Measurements from ENCODE around the gene NXPH2.
"Not testable (repeated sequence)": the region's sequence is repeated elsewhere in the genome, so short reads cannot be mapped to it uniquely, and the experiment has no call there.

Gene NXPH2

DNA sequence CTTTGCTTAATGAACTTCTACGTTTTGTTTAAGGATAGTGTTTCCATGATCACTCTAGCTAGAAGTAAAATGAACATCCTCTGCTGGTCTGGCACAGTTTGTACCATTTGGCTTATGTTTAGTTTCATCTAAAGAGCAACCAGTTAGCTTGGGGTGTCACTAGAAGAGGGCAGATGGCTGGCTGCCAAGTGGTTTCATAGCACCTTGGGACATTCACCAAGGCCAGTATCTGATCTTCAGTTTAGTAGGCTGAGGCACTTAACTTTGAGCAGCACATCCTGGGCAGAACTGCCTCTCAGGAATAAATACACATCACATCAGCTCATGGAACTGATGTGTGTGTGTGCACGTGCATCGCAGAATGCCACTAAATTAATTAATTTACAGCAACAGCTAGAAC is 68.4 kb downstream of the NXPH2 start:
- no peak for DNase-seq (ENCODE audit: low read depth in 2 of 2)

DNA sequence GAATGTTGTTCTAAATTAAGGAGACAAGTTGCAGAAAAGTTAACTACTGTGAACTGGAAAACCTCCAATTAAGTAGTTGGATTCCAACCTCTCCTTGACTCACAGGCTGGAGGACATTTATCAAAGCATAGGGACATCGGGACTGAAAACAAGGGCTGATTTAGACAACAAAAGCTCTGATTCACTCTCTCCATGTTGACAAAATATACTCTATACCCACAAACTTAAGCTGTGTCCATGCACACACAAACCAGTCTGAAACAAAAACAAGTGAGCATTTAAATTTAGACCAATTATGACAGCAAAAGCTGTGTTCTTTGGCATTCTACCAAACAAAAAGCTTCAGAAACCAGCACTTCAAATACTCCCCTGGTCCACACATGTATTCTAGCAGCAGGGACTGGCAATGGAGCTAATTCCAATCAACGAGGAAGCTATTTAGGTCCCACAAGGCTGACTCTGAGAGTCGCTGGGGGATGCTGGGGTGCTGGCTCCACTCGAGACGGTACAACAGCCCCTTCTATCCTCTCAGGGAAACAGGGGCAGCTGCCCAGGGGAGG is 71.4 kb downstream of the NXPH2 start:
- DNase-seq (ENCODE audit: low read depth in 2 of 2), result no peak

DNA sequence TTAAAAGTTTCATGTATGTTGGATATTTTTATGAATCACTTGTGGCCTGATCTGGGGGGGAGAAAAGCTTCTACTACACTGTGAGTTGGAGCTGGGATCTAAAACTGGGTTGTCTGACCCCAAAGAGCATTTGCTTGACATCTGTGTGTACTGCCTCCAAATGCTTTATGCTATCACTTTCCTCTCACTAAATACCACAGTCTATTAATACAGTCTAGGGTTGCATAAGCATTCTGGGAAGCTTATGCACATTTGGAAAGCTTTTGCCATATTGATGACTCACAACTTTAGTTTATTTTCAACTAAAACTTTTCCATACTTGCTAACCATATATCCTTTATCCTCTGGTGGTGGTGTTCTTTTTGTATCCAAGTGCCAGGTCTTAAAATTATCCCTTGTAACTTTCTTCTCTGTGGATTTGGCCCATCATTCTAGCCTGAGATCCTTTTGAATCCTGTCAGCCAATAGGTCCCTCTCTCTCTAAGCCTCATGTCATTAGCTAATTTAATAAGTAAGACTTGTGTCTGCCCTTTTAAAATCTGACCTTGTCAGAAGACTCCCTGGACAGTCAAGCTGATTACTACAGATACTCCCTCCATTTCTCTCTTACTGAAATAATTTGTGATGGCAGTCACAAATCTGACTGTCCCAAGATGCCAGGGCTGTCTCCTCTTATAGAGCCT is 72.7 kb downstream of the NXPH2 start:
- no peak for DNase-seq (ENCODE audit: low read depth in 2 of 2)

DNA sequence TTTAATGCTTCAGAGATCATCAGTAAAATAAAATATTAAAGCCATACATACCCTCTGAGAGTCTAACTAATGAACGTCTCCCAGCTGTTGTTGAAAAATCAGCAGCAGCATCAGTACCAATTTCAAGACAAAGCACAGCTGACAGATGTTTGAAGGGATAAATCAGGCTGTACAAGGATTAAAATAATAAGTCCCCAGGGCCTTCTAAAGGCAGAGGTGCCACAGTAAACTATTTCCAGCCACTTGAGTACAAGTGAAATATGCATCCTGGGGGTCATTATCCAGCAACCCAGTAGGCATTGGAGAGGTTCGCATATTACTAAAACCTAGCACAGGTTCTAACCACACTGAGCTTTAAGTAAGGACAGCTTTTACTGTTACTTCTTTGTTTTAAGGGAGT is 76.9 kb downstream of the NXPH2 start:
- no peak for DNase-seq (ENCODE audit: low read depth in 2 of 2)

DNA sequence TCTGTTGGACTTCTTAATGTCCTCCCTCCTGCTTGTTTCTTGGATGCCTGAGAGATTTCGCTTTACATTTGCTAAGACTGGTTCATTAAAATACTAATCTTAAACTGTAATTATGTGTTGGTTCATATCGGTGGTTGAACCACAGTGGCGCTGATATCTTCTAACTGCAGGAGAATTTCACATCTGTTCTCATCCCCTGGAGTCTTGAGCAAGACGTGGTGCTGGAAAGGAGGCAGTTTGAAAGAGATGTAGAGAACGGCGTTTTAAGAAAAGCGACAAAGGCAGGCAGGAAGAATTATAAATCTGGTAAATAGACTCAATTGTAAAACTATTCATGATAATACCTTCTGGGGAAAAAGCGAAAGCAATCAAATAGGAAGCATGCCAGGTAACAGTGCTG is 79.5 kb downstream of the NXPH2 start:
- no peak for DNase-seq (ENCODE audit: low read depth in 2 of 2)

DNA sequence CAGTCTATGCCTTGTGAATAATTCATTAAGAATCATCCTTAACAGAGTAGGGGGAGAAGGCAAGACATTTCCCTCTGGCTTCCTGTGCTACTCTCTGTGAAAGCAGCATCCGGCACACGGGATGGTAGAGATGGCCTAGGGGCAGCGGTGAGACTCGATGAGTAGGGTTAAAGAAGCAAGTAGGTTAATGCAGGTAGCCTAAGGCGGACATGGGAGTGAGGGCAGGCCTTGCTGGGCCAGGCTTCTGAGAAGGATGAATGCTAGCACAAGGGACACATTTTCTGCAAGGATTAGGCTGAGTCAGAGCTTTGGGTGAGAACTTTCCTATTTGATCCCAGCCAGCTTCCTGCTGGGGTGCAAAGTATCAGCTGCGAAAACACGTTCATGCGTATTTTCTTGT is 80.8 kb downstream of the NXPH2 start:
- DNase-seq (ENCODE audit: low read depth in 2 of 2), result no peak

DNA sequence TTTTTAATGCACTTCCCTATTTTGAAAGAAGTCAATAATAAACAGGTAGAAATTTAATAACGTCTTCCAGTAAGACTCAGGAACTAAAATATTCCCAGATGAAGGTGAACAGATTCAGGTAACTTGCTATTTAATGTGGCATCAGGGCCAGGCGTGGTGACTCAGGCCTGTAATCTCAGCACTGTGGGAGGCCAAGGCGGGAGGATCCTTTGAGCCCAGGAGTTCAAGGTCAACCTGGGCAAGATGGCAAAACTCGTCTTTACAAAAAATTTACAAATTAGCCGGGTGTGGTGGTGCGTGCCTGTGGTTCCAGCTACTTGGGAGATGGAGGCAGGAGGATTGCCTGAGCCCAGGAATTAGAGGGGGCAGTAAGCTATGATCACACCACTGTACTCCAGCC is 81.8 kb downstream of the NXPH2 start:
- no peak for DNase-seq (ENCODE audit: low read depth in 2 of 2)

DNA sequence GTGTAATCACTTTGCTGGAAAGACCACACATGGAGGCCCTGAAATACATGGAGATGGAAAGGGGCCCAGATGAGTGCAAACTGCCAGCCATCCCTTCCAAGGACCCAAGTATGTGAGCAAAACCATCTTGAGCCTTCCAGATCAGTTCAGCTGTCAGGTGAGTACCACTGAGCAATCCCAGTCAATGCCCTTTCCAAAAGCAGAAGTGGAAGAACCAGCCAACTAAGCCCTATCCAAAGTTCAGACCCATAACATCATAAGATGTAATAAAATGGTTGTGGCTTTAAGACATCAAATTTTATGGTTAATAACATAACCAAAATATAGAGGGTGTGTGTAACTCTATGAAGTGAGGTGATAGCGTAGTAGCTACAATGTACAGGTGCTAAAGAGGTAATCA is 88.5 kb downstream of the NXPH2 start:
- no peak for DNase-seq (ENCODE audit: low read depth in 2 of 2)

DNA sequence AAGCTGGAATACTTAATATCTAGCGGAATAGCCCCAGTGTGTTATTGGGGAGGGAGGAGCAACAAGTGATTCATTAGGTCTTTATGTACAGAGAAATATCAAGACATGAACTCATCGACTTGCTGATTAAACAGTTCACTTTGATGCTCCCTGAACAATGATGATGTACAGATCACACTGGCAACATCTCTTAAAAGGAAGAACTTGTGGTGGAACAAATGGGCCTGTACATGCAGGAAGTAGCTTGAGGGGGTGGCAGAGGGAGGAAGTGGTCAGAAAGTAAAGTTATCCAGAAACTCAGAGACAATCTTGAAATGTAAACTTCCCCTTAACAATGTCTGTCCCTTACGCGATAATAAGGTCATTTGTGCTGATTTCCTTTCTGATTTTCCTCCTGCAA is 90.5 kb downstream of the NXPH2 start:
- no peak for DNase-seq (ENCODE audit: low read depth in 2 of 2)

DNA sequence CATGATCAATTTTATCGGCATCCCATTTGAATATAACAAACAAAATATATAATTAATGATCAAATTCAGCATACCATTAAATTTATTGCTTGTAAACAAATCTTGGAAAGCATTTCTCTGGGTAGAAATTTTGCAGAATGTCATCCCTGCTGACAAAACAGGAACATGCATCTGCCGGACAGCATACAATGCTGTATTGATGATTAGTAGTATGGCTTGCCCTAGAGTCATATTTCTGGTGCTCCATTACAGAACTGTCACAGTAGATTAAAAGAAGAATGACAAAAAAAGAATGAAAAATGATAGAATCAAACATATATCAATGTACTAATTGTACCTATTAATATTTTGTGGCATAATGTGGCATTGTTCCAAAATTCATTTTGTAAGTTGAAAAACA is 98.0 kb downstream of the NXPH2 start:
- DNase-seq (ENCODE audit: low read depth in 2 of 2), result no peak

DNA sequence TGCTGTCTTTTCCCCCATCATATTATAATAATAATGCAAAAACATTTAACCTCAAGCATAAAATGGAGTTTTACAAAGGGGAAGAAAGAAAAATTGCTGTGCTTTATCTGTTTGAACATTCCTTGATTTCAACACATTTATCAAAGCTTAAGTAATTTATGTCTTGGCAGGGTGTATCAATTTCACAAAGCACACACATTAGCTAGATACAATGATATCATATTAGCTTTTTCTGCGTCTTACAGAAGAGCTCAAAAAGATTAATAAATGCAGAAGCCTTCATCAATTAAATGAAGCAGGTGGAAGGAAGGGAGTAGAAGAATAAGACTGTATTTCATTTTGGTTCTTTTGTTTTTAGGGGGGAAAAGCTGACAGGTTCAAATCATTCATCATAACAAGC is 103.0 kb downstream of the NXPH2 start:
- no peak for DNase-seq (ENCODE audit: low read depth in 2 of 2)

DNA sequence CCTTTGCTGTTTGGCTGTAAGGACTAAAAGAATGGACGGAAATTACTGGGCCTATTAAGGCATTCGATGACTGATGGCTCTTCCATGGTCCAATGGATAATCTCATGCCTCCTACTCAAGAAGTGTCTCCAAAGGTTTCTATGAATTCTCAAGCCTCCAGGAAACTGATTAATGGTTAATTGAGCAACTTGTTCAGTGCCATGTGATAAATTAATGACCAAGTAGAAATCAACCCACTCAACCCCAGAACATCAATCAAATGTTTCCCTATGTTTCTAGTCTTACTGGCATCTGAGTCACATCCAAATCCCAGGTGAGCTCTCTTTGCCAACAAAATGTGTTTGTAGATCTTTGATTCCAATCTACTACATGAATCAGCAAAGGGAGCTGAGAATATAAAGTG is 103.6 kb downstream of the NXPH2 start:
- DNase-seq (ENCODE audit: low read depth in 2 of 2), result no peak

DNA sequence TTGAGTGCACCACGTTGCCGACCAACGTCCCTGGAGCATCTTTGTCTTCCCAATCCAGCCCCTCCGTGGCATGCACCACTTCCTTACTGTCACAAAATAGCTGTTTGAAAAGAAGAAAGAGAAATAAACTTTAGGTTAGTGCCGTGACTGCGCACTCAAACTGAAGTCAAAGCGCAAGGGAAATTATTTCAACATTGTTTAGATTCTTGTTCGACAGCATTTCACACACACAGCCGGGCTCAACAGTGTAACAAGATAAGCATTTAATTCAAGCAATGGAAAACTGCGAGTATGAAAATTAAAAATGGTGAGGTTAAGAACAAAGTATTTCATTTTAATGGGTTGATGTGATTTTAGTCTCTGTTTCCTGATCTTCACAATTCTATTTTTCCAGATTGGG is 108.6 kb downstream of the NXPH2 start:
- DNase-seq (ENCODE audit: low read depth in 2 of 2), result no peak

DNA sequence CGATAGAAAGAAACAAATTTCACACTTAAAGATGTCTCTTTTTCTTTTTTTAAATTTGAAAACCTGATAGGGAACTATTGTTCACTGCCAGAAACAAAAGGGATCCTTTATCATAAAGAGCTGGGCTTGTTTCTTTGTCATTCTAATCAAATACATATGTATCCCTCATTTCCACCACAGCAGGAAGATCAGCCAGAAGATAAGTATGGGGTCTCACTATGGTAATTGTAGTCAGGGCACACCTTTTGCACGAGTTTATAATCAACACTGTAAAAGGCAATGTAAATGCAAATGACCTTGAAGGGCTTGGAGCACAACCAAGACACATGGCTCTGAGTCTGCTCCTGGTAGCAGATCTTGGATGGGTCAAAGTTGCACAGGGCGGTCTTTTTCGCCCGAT is 109.5 kb downstream of the NXPH2 start:
- DNase-seq (ENCODE audit: low read depth in 2 of 2), result no peak

DNA sequence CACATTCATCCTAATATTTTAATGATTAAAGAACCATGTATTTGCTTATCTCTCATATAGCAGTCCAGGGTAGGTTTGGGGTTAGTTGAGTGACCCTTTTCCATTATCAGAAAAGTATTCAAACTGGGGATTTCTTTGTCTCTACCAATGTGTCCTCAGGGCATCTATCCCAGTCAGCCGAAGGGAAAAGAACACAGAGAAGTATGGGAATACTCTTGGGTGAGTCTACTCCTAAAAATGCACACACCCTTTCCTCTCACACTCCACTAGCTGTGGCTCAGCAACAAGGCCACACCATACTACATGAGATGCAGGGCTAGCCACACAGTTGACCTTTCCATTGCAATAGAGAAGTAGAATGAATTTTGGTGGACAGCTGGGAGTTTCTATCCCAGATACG is 114.3 kb downstream of the NXPH2 start:
- no peak for DNase-seq (ENCODE audit: low read depth in 2 of 2)

DNA sequence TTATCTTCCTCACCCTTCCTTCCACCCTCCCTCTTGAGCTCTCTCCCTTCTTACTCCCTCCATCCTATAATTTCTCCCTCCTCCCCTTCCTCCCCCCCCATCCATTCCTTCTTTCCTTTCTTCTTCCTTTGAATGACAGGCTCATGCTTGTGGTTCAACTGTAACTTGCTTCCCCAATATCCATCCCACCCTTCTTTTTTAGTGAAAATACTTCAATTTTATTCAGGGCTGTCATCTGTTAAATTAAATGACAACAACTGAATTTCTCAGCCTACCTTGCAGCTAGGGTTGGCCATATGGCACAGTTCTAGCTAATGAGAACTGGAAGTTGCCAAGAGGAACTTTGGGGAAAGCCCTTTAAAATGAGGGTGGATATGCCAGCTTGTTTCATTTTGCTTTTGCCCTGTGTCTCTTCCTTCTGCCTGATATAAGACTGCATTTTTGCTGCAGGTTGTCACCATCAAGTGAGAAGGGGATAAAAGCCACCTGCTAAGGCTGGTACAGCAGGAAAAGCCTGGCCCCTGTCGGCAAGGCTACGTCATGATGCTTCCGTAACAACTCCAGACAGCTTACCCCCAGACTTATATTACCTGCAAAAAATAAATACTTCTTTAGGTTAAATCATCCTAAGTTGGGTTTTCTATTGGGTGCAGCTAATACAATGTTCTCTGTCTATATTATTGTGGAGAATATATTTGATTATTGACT is 121.8 kb downstream of the NXPH2 start:
- DNase-seq (ENCODE audit: low read depth in 2 of 2), result no peak

DNA sequence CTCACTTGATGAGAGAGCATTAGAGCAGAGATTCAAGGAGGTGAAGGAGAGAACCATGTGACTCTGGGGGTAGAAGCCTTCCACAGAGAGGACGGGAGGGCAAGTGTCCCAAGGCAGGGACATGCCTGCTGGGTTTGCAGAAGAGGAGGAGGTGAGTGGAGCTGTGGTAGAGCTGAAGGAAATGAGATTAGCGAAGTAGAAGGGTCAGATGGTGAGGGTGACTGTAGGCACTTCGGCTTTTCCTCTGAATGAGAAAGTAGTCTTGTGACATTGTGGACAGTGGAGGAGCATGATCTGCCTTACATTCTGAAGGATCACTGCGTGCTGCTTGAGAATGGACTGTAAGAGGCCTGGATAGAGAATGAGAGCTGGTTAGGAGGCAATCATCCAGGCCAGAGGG is 126.0 kb downstream of the NXPH2 start:
- no peak for DNase-seq (ENCODE audit: low read depth in 2 of 2)

DNA sequence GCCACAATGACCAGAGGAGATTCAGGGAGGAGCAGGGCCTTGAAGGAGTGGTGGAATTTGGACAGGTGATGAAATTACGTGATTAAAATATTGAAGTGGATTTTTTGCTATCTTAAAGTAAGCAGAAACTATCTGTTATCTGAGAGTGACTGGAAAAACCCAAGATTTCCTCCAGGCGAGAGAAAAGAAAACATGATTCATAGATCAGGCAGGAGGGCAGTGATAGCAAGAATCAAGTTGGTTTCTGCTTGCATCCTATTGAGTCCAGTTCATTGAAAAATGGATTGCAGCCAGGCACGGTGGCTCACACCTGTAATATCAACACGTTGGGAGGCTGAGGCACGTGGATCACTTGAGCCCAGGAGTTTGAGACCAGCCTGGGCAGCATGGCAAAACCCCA is 127.8 kb downstream of the NXPH2 start:
- no peak for DNase-seq (ENCODE audit: low read depth in 2 of 2)

DNA sequence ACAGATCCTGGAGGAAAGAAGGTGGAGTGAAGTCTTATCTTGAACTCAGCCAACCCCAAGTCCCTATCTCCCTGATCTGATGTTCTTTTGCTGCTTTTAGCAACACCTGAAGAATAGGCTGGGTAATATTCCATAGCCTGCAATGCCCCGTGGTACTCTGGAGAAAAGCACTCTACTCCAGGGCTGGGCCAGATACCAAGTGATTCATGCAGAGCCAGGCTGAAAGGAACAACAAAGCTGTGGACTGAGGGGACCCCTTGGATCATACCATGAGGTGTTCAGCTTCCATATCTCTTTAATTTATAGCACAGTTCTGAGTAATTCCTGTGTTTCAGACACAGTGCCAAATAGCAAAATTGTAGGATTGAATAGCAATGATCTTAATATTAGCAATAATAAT is 130.6 kb downstream of the NXPH2 start:
- DNase-seq (ENCODE audit: low read depth in 2 of 2), result no peak

DNA sequence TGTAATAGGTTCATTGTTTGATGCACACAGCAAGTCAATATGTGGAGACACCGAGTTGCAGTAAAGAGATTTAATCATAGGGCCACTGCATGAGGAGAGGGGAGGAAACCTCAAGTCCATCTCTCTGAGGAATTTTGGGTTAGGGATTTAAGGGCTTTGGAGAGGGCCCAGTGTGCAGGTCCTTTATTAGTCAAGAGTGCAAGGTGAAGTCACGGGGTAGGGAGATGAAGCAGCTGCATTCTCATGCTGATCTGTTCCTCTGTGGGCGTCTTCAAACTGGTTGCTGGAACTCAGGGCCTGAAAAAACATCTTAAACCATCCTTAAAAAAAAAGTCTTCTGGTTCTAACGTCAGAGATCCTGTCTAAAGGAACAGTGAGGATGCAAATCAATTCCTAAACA is 131.6 kb downstream of the NXPH2 start:
- no peak for DNase-seq (ENCODE audit: low read depth in 2 of 2)

DNA sequence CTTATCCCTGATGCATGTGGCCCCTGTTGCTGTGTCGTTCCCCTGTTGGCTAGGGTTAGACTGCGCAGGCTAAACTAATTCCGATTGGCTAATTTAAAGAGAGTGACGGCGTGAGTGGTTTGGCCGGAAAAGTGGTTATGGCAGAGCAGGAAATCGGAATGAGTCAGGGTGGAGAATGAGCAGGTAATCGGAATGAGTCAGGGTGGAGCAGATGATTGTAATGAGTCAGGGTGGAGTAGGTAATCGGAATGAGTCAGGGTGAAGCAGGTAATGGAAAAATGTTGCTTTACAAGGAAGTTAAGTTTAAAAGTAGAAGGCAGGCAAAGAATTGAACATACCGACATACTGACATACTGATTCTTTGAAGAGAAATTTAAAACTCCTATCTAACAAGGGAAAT is 135.4 kb downstream of the NXPH2 start:
- not testable (repeated sequence) for DNase-seq (ENCODE audit: low read depth in 2 of 2)

DNA sequence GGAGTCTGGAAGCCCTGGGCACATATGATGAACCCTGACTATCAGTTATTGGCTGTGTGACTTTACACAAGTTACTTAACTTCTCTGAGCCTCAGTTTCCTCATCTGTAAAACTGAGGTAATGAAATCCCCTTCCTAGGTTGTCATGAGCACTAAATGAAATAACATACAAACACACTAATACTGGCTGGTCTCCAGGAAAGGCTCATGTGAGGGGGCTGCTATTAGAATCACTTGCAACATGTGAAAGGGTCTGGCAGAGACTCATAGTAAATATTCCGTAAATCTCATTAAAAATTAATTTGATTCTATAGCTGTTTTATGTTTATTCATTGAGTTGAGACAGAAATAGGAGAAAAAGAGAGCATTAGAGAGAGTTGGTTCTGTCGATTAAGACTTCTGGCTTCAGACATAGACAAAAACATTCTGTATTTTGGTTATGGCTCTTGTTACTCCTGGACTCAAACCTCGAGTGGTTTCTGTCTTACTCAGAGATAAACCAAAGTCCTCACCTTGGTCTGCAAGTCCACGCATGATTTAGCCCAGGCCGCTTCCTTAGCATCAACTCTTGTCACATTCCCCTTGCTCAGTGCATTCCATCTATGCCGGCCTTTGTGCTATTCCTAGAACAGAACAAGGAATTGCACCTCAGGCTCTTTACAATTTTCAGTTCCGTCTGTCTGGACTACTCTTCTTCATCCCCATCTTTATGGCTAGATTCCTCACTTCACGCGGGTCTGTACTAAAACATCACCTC is 139.1 kb downstream of the NXPH2 start:
- no peak for DNase-seq (ENCODE audit: low read depth in 2 of 2)

DNA sequence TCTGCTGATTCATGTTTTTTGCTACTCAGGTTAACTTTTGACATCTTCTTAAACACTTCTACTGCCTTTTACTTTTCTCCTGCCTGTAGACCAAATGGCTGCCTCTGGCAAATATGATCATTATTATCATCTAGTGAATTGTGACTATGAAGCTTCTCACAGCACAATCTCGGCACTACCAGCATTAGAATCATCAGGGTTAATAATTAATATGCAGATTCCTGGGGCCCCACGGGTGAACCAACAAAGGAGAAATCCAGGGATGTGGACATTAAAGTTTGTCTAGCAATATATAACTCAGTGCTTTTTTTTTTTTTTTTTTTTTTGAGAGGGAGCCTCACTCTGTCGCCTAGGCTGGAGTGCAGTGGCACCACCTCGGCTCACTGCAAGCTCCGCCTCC is 142.5 kb downstream of the NXPH2 start:
- no peak for DNase-seq (ENCODE audit: low read depth in 2 of 2)

Measured in stimulated activated CD4-positive, alpha-beta T cell treated with anti-CD3 and anti-CD28 coated beads, Interleukin-4, amount 100 ng/mL, for 48 hours (primary cell).